Large intestine (tissue), 3 donors: ENCODE measurements around the gene RCL1. TPM values are rescaled to one million over a fixed set of nuclear protein-coding genes. Genes with fewer than 3 reads are reported as not detected.
"Not testable (repeated sequence)": the region's sequence is repeated elsewhere in the genome, so short reads cannot be mapped to it uniquely, and the experiment has no call there.

Experiments used
- DNase-seq, 2 donors: peaks; one replicate each; pipeline versions ENCODE4 v3.0.0 to v3.0.0-alpha.2; 2013
- H3K27ac ChIP-seq: one replicate; pipeline ENCODE4 v1.5.1; 2013; ENCODE audit warnings: low read length
- H3K27me3 ChIP-seq: 2 replicates; pipeline ENCODE4 v1.6.1; 2013; ENCODE audit warnings: low read length; ENCODE audit not compliant: control insufficient read depth, insufficient read depth
- H3K36me3 ChIP-seq: 2 replicates; pipeline ENCODE4 v1.6.1; 2013; ENCODE audit warnings: low read length; ENCODE audit not compliant: control insufficient read depth, insufficient read depth
- H3K4me1 ChIP-seq: one replicate; pipeline ENCODE4 v1.6.1; 2013; ENCODE audit warnings: low read length; ENCODE audit not compliant: control insufficient read depth, insufficient read depth
- H3K4me3 ChIP-seq: one replicate; pipeline ENCODE4 v1.5.1; 2013; ENCODE audit warnings: low read length
- H3K9me3 ChIP-seq: one replicate; pipeline ENCODE4 v1.6.1; 2013; ENCODE audit warnings: mild to moderate bottlenecking, low read depth, low read length, moderate library complexity; ENCODE audit not compliant: control insufficient read depth
- WGBS: methylation state at CpG from one replicate; pipeline ENCODE4 v1.1.5; 2013; ENCODE audit warnings: low lambda C conversion rate; ENCODE audit not compliant: insufficient coverage; 5-methylcytosine and 5-hydroxymethylcytosine counted together
- polyA plus RNA-seq: library from polyadenylated mRNA; unstranded; fragments of 120-200 nt; gene quantifications from one replicate; pipeline ENCODE4 v1.2.1, GENCODE V29; 2013

Gene RCL1
- polyA plus RNA-seq, 1 donor = 12.1 TPM

DNA sequence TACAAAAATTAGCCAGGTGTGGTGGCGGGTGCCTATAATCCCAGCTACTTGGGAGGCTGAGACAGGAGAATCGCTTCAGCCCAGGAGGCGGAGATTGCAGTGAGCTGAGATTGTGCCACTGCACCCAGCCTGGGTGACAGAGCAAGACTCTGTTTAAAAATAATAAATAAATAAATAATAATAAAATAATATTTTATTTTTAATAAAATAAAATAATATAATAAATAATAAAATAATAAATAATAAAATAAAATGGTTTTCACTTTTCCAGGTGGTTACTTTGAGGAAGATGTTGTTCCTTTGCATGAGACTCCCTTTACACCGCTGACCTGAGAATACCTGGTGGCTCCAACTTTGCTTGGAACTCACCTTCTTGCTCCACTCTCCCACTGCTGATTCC, 82.8 kb downstream of the RCL1 start:
- 100% methylated on average over 2 of the region's 4 CpGs for WGBS
- H3K9me3 ChIP-seq = no peaks in the 10 kb centered on the region
- H3K4me3 ChIP-seq = no peak overlapping the region
- DNase-seq = no peak
- H3K4me1 ChIP-seq = no peaks in the 10 kb centered on the region
- no peaks in the 10 kb centered on the region for H3K36me3 ChIP-seq
- no peaks in the 10 kb centered on the region for H3K27me3 ChIP-seq
- H3K27ac ChIP-seq = no peak overlapping the region

- Histone ChIP-seq H3K4me3 (no peak overlapping the region), H3K4me1 (no peaks in the 10 kb centered on the region), H3K9me3 (no peaks in the 10 kb centered on the region), H3K27me3 (no peaks in the 10 kb centered on the region), H3K36me3 (no peaks in the 10 kb centered on the region), H3K27ac (no peak overlapping the region)
- WGBS = no CpG with 5 or more reads among the region's 3 CpGs
- DNase-seq = no peak
These were observed 86.4 kb downstream of the RCL1 start for GRCh38 chr9:4879115-4879558.

DNA sequence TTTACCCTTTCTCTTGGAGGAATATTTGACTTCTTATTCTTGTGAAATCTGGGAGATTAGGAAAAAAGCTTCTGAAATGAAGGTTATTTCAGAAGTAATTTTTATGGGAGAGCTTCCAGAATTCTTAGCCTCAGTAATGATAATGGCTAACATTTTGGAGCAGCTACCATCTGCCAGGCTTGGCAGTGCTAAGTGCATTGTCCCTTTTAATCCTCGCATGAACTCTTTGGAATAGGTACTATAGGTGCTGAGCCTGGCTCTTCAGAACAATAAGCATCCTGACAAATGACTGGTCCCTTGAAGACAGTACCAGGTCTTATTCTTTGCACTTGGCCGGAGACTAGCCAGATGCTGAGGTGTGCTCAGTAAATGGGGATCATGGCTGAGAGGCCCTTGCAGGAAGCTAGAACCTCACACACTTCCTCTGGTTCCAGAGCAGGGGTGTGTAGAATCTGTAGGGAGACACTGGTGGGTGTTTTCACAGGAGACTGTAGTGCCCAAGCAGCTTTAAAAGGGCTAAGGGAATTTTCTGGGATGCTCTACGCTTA, 90.7 kb downstream of the RCL1 start:
- Histone ChIP-seq H3K9me3 (no peaks in the 10 kb centered on the region), H3K36me3 (no peaks in the 10 kb centered on the region), H3K4me3 (no peak overlapping the region), H3K27me3 (no peaks in the 10 kb centered on the region), H3K27ac (no peak overlapping the region), H3K4me1 (no peaks in the 10 kb centered on the region)
- no peak for DNase-seq
- WGBS = no CpG with 5 or more reads among the region's 3 CpGs

DNA sequence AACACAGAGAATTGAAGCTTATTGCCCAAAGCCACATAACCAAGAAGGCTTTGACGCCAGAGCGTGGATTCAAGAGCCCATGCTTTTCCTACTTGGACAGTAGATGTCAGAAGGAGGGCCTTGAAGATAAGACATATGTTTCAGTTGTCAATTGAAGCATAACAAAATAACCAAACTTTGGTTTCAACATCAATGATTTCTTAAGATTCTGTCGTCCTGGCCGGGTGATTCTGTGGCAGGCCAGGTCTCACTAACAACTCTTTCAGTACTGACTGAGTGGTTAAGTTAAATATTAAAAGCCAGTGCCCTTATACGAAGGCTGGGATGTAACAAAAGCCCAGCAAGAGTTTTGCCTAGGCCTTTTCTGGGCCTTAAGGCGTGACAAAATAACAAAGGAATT, 94.0 kb downstream of the RCL1 start:
- WGBS = no CpG with 5 or more reads among the region's 6 CpGs

GRCh38 chr9:4887556-4887955, 94.8 kb downstream of the RCL1 start:
- Histone ChIP-seq H3K4me3 (no peak overlapping the region), H3K4me1 (no peaks in the 10 kb centered on the region), H3K36me3 (no peaks in the 10 kb centered on the region), H3K27me3 (no peaks in the 10 kb centered on the region), H3K9me3 (no peaks in the 10 kb centered on the region), H3K27ac (no peak overlapping the region)
- DNase-seq = no peak
- WGBS = no CpG with 5 or more reads among the region's 4 CpGs

More for the DNA sequence above, 94.0 kb downstream of the RCL1 start:
- Histone ChIP-seq H3K27me3 (no peaks in the 10 kb centered on the region), H3K4me1 (no peaks in the 10 kb centered on the region), H3K4me3 (no peak overlapping the region), H3K36me3 (no peaks in the 10 kb centered on the region), H3K9me3 (no peaks in the 10 kb centered on the region), H3K27ac (no peak overlapping the region)
- no peak for DNase-seq

- DNase-seq = no peak
- 100% methylated on average over 2 of the region's 3 CpGs for WGBS
- Histone ChIP-seq H3K27me3 (no peaks in the 10 kb centered on the region), H3K4me1 (no peaks in the 10 kb centered on the region), H3K27ac (no peak overlapping the region), H3K4me3 (no peak overlapping the region), H3K36me3 (no peaks in the 10 kb centered on the region), H3K9me3 (no peaks in the 10 kb centered on the region)
These were observed 97.5 kb downstream of the RCL1 start for GRCh38 chr9:4890242-4890641.

- Histone ChIP-seq H3K4me1 (no peaks in the 10 kb centered on the region), H3K4me3 (no peak overlapping the region), H3K36me3 (no peaks in the 10 kb centered on the region), H3K27me3 (no peaks in the 10 kb centered on the region), H3K9me3 (no peaks in the 10 kb centered on the region), H3K27ac (no peak overlapping the region)
- WGBS = 71% methylated on average over 1 of the region's 2 CpGs
- DNase-seq = no peak
These were observed 98.2 kb downstream of the RCL1 start for GRCh38 chr9:4890929-4891328.

- H3K4me1 ChIP-seq = no peaks in the 10 kb centered on the region
- no peak overlapping the region for H3K27ac ChIP-seq
- no peaks in the 10 kb centered on the region for H3K27me3 ChIP-seq
- no peaks in the 10 kb centered on the region for H3K36me3 ChIP-seq
- 97% methylated on average over 3 of the region's 3 CpGs for WGBS
- H3K4me3 ChIP-seq = no peak overlapping the region
- no peaks in the 10 kb centered on the region for H3K9me3 ChIP-seq
- DNase-seq = no peak
These were observed 98.9 kb downstream of the RCL1 start for GRCh38 chr9:4891674-4892073.

DNA sequence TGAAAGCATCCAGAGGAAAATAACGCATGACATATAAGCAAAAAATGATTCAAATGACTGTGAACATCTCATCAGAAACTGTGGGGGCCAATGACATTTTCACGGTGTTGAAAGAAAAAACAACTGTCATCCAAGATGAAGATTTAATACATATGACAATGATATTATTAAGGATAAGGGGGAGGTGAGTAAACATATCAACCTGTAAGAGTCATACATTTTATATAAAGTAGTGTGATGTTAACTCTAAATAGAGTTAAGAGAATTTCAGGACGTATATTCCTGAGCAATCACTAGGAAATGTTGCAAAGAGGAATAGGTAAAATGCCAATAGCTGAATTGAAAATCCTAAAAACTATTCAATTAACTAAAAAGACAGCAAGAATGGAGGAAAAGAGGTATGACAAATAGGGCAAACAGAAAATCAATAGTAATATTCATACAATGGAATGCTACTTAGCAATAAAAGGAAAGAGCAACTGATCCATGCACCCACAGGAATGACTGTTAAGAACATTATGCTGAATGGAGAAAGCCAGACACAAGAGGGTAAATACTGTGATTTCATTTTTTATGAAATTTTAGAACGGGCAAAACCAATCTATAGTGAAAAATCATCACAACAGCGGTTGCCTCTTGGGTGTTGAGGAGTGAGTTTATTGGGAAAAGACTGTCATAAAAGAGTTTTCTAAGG, 99.9 kb downstream of the RCL1 start:
- H3K9me3 ChIP-seq = no peaks in the 10 kb centered on the region
- no peaks in the 10 kb centered on the region for H3K4me1 ChIP-seq
- WGBS = 97% methylated on average over 3 of the region's 5 CpGs
- H3K4me3 ChIP-seq = no peak overlapping the region
- H3K27me3 ChIP-seq = no peaks in the 10 kb centered on the region
- no peak overlapping the region for H3K27ac ChIP-seq
- DNase-seq = no peak
- no peaks in the 10 kb centered on the region for H3K36me3 ChIP-seq

DNA sequence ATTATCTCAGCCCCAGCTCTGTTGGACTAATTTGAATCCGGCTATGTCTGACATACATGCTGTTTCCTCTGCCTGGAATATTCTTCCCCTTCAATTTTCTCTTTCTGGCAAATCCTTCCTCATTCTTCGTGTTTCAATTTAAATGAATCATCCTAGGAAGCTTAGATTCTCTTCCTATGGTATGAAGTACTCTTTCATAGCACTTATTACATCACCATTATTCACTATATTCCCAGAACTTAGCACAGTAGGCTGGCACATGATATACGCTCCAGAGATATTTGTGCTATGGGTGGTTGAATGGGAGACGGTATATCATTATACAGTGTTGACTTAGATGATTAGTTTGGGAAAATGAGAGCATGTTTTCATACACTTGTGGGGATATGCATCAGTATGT, 101.3 kb downstream of the RCL1 start:
- H3K4me3 ChIP-seq = no peak overlapping the region
- no peaks in the 10 kb centered on the region for H3K36me3 ChIP-seq
- no peaks in the 10 kb centered on the region for H3K4me1 ChIP-seq
- DNase-seq = no peak
- H3K27me3 ChIP-seq = no peaks in the 10 kb centered on the region
- H3K27ac ChIP-seq = no peak overlapping the region
- H3K9me3 ChIP-seq = no peaks in the 10 kb centered on the region
- 100% methylated on average over 1 of the region's 4 CpGs for WGBS

DNA sequence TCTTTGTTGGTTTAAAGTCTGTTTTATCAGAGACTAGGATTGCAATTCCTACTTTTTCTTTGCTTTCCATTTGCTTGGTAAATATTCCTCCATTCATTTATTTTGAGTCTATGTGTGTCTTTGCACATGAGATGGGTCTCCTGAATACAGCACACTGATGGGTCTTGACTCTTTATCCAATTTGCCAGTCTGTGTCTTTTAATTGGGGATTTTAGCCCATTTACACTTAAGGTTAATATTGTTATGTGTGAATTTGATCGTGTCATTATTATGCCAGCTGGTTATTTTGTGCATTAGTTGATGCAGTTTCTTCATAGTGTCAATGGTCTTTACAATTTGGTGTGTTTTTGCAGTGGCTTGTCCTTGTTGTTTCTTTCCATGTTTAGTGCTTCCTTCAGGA, 107.1 kb downstream of the RCL1 start:
- H3K9me3 ChIP-seq, H3K27me3 ChIP-seq: not testable (repeated sequence)
- no CpG with 5 or more reads among the region's 1 CpG for WGBS

More for the DNA sequence above, 107.1 kb downstream of the RCL1 start:
- not testable (repeated sequence) for H3K36me3 ChIP-seq, H3K4me1 ChIP-seq, H3K4me3 ChIP-seq, DNase-seq, H3K27ac ChIP-seq
